ENCODE data around the gene APLP1. TPM values are rescaled to one million over a fixed set of nuclear protein-coding genes. Genes with fewer than 3 reads are reported as not detected.

APLP1 gene
- total RNA-seq, 1 experiment from 2014 or later, result 36.9 TPM

DNA sequence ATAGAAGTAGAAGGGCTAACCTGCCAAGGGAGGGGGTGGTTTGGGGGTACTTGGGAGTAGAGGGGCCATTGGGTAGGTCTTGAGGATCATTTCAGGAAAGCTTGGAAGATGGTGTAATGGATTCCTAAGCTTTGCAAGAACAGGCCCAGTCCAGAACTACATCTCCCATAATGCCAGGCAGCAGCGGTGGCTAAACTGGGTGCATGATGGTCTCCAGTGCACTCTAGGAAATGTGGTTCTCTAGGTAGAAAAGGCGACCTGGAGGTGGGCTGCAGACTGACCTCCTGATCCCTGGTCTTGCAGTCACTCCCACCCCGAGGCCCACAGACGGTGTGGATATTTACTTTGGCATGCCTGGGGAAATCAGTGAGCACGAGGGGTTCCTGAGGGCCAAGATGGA is 3.8 kb downstream of the APLP1 start:
- TF ChIP-seq, protein P1, sequence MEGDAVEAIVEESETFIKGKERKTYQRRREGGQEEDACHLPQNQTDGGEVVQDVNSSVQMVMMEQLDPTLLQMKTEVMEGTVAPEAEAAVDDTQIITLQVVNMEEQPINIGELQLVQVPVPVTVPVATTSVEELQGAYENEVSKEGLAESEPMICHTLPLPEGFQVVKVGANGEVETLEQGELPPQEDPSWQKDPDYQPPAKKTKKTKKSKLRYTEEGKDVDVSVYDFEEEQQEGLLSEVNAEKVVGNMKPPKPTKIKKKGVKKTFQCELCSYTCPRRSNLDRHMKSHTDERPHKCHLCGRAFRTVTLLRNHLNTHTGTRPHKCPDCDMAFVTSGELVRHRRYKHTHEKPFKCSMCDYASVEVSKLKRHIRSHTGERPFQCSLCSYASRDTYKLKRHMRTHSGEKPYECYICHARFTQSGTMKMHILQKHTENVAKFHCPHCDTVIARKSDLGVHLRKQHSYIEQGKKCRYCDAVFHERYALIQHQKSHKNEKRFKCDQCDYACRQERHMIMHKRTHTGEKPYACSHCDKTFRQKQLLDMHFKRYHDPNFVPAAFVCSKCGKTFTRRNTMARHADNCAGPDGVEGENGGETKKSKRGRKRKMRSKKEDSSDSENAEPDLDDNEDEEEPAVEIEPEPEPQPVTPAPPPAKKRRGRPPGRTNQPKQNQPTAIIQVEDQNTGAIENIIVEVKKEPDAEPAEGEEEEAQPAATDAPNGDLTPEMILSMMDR (conservative IDR thresholded peaks at IDR 0.05), result no peak
- Histone ChIP-seq H3K14ac (ENCODE audit: insufficient read depth, low read length) (no peak overlapping the region), H3T11ph (ENCODE audit: low read length) (no peak overlapping the region), H3K23me2 (ENCODE audit: insufficient read length, low read depth, low read length, poor library complexity, severe bottlenecking) (peaks cover 14% of the 10 kb centered on the region), H3K56ac (ENCODE audit: insufficient read length, low read depth, low read length) (no peak overlapping the region), H3K4me2 (ENCODE audit: insufficient read depth, insufficient read length, low read length) (no peak overlapping the region), H2AK5ac (ENCODE audit: insufficient read length, low read length) (no peak overlapping the region), H3K79me2 (ENCODE audit: insufficient read depth, low read length) (no peaks in the 10 kb centered on the region), H2BK12ac (ENCODE audit: insufficient read length, low read depth, low read length) (no peak overlapping the region), H3K4ac (ENCODE audit: low read depth, low read length) (no peak overlapping the region), H2BK5ac (ENCODE audit: insufficient read length, low read length) (no peak overlapping the region), H4K5ac (ENCODE audit: insufficient read length, low read depth, low read length) (no peak overlapping the region), H2BK120ac (ENCODE audit: low read depth, low read length, poor library complexity, severe bottlenecking) (no peak overlapping the region), H3K9me3 (ENCODE audit: control insufficient read depth, low read depth, low read length) (no peaks in the 10 kb centered on the region), H3K18ac (ENCODE audit: insufficient read length, low read depth, low read length) (no peak overlapping the region), H3K23ac (ENCODE audit: insufficient read length, low read depth, low read length) (no peak overlapping the region), H3K9ac (ENCODE audit: extremely low read depth, insufficient read length, low read length) (no peak overlapping the region), H2AFZ (ENCODE audit: low read length) (no peak overlapping the region), H4K20me1 (ENCODE audit: control insufficient read depth, insufficient read depth, insufficient read length) (no peaks in the 10 kb centered on the region), H2BK15ac (ENCODE audit: low read depth, low read length) (no peak overlapping the region), H3K27me3 (ENCODE audit: insufficient read depth, low read length) (peaks cover 5% of the 10 kb centered on the region; the same call in 1 of the 2 replicates), H3K27ac (ENCODE audit: insufficient read length, low read depth, low read length) (no peak overlapping the region), H2BK20ac (ENCODE audit: low read depth, low read length, poor library complexity, severe bottlenecking) (no peak overlapping the region), H3K4me1 (ENCODE audit: insufficient read depth, low read length) (peaks cover 8% of the 10 kb centered on the region; the same call in 1 of the 2 replicates), H4K91ac (ENCODE audit: insufficient read length, low read depth, low read length) (no peak overlapping the region), H4K8ac (replicated peaks; ENCODE audit: insufficient read length, low read depth, low read length) (no peak overlapping the region), H3K79me1 (ENCODE audit: insufficient read depth, low read depth, low read length, poor library complexity, severe bottlenecking) (no peaks in the 10 kb centered on the region)
- DNase-seq, result no peak
- Mint-ChIP-seq H3K27ac (no peak overlapping the region), H3K36me3 (ENCODE audit: insufficient read depth in 1 of 3, low read depth in 3 of 3) (peaks cover 2 to 10% (median 5%) of the 10 kb centered on the region in 3 experiments; a peak in 6 of 7 replicates), H3K4me3 (peak overlapping the region in 1 of 2 experiments; percentile 16; a peak in 1 of 5 replicates), H3K9me3 (no peaks in the 10 kb centered on the region; a peak in 2 of 5 replicates), H3K4me1 (peaks cover 14 to 35% of the 10 kb centered on the region in 2 experiments), H3K27me3 (ENCODE audit: low read depth) (peaks cover 14% of the 10 kb centered on the region)
- no CpG with 5 or more reads among the region's 5 CpGs for WGBS (ENCODE audit: extremely low coverage, insufficient read length, low lambda C conversion rate)
